IPS DF 6.9 (cell line): ENCODE results near the gene PTPRD.
A peak's percentile ranks its signal among the peaks of the same experiment; 100 is the strongest.

ENCODE experiments used
- DNase-seq: peaks from one replicate; pipeline ENCODE4 v3.0.0-alpha.2; 2013; ENCODE audit warnings: low read depth, low spot score
- H3K27ac ChIP-seq: one replicate; pipeline ENCODE4 v1.5.1; 2013; ENCODE audit warnings: low read length, control low read depth
- H3K27me3 ChIP-seq: 2 replicates; pipeline ENCODE4 v1.6.1; 2013; ENCODE audit warnings: mild to moderate bottlenecking, low read length; ENCODE audit not compliant: control insufficient read depth, insufficient read depth
- H3K36me3 ChIP-seq: 2 replicates; pipeline ENCODE4 v1.6.1; 2013; ENCODE audit warnings: low read length; ENCODE audit not compliant: control insufficient read depth, insufficient read depth
- H3K4me1 ChIP-seq: 2 replicates; pipeline ENCODE4 v1.6.1; 2013; ENCODE audit warnings: low read length; ENCODE audit not compliant: control insufficient read depth, insufficient read depth
- H3K4me3 ChIP-seq: 2 replicates; pipeline ENCODE4 v1.5.1; 2013; ENCODE audit warnings: mild to moderate bottlenecking, low read length
- H3K9me3 ChIP-seq: 2 replicates; pipeline ENCODE4 v1.6.1; 2013; ENCODE audit warnings: low read length, inconsistent platforms; ENCODE audit not compliant: control insufficient read depth, insufficient read depth
- WGBS: extraction: QIAGEN DNeasy Blood & Tissue Kit; methylation state at CpG from one replicate; pipeline ENCODE4 v1.1.7; 2013; ENCODE audit warnings: mixed read lengths, missing lambda C conversion rate; ENCODE audit not compliant: insufficient read length, insufficient coverage; 5-methylcytosine and 5-hydroxymethylcytosine counted together

Gene PTPRD

DNA sequence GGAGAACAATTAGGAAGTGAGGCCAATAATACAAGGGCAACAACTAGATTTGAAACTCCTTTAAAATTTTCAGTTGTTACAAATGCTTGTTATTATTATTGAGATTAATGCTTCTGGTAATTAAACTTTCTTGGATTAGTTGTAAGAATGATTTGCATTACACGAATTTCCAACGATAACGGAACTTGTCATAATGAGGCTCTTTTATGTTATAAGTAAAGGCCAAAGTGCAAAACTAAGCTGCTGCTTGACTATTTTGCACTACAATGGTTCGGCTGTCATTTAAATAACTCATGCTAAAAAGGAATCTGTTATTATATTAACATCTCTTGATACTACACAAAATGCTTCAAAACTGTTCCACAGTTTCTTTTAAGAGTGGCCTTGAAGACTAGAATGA lies 1007.1 kb downstream of the PTPRD start:
- no peak for DNase-seq
- WGBS, result no CpG with 5 or more reads among the region's 4 CpGs
- H3K4me1 ChIP-seq, result no peaks in the 10 kb centered on the region
- no peaks in the 10 kb centered on the region for H3K9me3 ChIP-seq
- no peak overlapping the region for H3K4me3 ChIP-seq
- H3K27ac ChIP-seq, result no peak overlapping the region
- H3K27me3 ChIP-seq, result no peaks in the 10 kb centered on the region
- no peaks in the 10 kb centered on the region for H3K36me3 ChIP-seq

DNA sequence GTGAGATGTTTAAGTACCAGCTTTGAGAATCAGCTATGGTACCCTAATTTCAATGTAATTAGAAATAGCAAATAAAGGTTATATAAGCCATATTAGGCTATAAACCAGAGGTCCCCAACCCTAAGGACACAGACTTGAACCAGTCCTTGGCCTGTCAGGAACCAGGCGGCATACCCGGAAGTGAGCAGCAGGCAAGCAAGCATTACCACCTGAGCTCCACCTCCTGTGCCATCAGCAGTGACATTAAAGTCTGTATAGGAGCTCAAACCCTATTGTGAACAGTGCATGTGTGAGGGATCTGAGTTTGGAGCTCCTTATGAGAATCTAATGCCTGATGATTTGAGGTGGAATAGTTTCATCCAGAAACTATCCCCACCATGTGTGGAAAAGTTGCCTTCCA lies 1009.5 kb downstream of the PTPRD start:
- no peak for DNase-seq
- H3K27ac ChIP-seq, result no peak overlapping the region
- H3K9me3 ChIP-seq, result no peaks in the 10 kb centered on the region
- WGBS, result no CpG with 5 or more reads among the region's 2 CpGs
- no peaks in the 10 kb centered on the region for H3K27me3 ChIP-seq
- H3K4me1 ChIP-seq, result no peaks in the 10 kb centered on the region
- no peak overlapping the region for H3K4me3 ChIP-seq
- H3K36me3 ChIP-seq, result no peaks in the 10 kb centered on the region

DNA sequence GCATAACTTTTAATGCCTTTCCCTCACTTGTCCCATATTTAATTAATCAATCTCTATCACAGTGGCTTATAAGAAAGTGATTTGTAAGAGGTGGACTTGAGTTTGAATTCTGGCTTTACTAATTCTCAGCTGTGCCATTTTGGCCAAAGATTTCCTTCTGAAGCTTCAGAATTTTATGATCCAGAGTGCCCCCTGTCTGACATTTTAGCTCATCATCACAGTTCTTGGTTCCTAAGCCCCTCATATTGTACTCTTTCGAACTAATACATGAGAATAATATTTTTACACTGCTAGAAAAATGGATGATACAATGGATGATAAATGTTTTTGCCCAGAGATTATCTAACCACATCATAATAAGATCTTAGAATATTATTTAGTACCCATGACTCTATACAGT lies 1014.1 kb downstream of the PTPRD start:
- no CpG with 5 or more reads among the region's 1 CpG for WGBS
- no peak for DNase-seq
- H3K36me3 ChIP-seq, result no peaks in the 10 kb centered on the region
- no peaks in the 10 kb centered on the region for H3K4me1 ChIP-seq
- no peaks in the 10 kb centered on the region for H3K27me3 ChIP-seq
- no peak overlapping the region for H3K27ac ChIP-seq
- H3K9me3 ChIP-seq, result no peaks in the 10 kb centered on the region
- no peak overlapping the region for H3K4me3 ChIP-seq

DNA sequence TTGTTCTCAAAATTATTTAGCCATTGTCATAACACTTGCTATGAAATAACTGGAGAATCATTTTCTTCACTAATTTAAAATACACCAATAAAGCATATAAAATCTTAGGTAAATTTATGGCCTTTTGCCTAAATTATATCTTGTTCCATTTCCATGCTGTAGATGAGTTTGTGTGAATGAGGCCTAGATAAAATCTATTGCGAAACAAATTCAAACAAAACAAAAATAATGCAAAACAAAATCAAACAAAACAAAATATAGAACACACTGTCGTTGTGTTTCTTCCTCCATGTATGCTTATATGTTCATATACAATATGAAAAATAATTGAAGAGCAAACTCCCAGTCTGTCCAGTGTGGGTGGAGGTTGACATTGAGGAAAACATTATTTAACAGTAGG lies 1020.7 kb downstream of the PTPRD start:
- no peaks in the 10 kb centered on the region for H3K4me1 ChIP-seq
- no peak overlapping the region for H3K4me3 ChIP-seq
- H3K27ac ChIP-seq, result no peak overlapping the region
- H3K27me3 ChIP-seq, result no peaks in the 10 kb centered on the region
- no CpG with 5 or more reads among the region's 2 CpGs for WGBS
- no peaks in the 10 kb centered on the region for H3K9me3 ChIP-seq
- no peak for DNase-seq
- no peaks in the 10 kb centered on the region for H3K36me3 ChIP-seq

GRCh38 chr9:9585920-9586319 lies 1026.9 kb downstream of the PTPRD start:
- Histone ChIP-seq H3K4me3 (no peak overlapping the region), H3K4me1 (peaks cover 2% of the 10 kb centered on the region; the same call in 1 of the 2 replicates)

GRCh38 chr9:9574080-9574479 lies 1038.7 kb downstream of the PTPRD start:
- no peak for DNase-seq
- Histone ChIP-seq H3K9me3 (no peaks in the 10 kb centered on the region), H3K4me3 (no peak overlapping the region), H3K27me3 (no peaks in the 10 kb centered on the region), H3K27ac (no peak overlapping the region), H3K36me3 (no peaks in the 10 kb centered on the region), H3K4me1 (no peaks in the 10 kb centered on the region)

More at GRCh38 chr9:9585920-9586319, 1026.9 kb downstream of the PTPRD start:
- Histone ChIP-seq H3K27ac (no peak overlapping the region), H3K27me3 (no peaks in the 10 kb centered on the region), H3K9me3 (no peaks in the 10 kb centered on the region), H3K36me3 (no peaks in the 10 kb centered on the region)
- no peak for DNase-seq
- WGBS, result no CpG with 5 or more reads among the region's 2 CpGs

DNA sequence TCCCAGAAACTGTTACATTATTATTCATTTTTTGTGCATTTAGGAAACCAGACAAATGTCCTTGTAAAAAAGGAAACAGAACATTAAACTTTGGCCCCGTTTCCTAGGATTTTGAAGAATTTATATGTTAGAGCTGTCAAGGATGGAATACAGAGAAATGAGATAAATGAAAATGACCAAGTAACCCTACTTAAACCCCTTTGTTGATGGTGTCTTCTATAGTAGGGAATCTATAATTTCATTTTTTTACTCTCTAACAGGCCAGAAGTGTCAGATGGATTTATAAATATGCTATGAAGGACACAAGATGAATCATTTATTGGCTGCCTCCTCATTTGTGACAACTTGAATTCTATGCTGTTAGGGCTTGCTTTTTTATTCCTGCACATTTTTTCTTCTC lies 1047.1 kb downstream of the PTPRD start:
- Histone ChIP-seq H3K4me1 (no peaks in the 10 kb centered on the region), H3K36me3 (no peaks in the 10 kb centered on the region), H3K4me3 (no peak overlapping the region), H3K9me3 (no peaks in the 10 kb centered on the region), H3K27ac (no peak overlapping the region), H3K27me3 (no peaks in the 10 kb centered on the region)
- no CpG with 5 or more reads among the region's 1 CpG for WGBS
- no peak for DNase-seq

DNA sequence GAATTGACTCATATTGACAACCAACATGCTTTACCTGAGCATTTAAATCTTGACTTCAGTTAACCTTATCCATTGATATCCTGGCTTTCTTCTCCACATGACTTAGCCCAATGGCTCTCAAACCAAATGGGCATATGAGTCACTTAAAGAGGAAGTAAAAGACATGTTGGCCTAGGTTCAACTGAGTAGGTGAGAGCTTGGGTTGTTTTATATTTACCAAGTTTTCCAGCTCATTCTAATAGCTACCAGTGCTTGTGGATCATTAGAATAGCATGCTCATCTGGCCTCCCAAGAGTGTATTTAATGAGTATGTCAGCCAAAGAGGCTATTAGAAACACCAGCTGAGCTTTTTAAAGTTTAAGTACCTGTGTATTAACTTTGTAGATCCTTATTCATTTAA lies 1049.0 kb downstream of the PTPRD start:
- DNase-seq, result no peak
- Histone ChIP-seq H3K27me3 (no peaks in the 10 kb centered on the region), H3K27ac (no peak overlapping the region)

DNA sequence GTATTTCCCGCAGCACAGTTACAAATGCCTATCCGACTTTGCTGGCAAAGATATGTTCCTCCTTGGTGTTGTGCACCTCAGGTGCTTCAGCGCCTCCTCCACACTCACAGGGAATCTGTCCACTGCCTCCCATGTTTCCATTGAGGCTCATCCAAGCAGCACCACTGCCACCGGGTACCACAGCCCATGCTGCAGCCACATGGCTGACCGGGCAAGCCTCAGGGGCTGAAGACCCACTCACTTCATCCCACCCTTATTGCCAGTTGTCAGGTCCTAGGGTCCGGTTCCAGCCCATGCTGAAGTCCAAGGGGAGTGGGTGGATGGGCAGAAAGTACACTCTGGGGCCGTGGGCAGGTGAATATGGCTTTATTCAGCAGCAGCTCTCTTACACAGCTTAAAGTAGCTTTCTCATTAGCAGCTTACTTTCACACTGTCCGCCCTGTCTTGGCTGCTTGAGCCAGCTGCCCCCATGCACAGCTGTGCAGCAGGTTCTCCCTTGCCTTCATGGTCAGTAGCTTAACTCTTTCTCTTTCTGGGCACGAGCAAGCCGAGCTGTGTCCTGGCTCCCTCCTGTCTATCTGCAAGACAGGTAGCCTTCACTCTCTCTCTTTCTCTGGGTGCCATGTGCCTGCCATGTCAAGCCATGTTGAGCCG lies 1052.3 kb downstream of the PTPRD start:
- peaks cover 7% of the 10 kb centered on the region; the same call in 1 of the 2 replicates for H3K4me1 ChIP-seq
- H3K27me3 ChIP-seq, result no peaks in the 10 kb centered on the region
- H3K4me3 ChIP-seq, result no peak overlapping the region
- DNase-seq, result no peak
- no peaks in the 10 kb centered on the region for H3K36me3 ChIP-seq
- no peaks in the 10 kb centered on the region for H3K9me3 ChIP-seq
- H3K27ac ChIP-seq, result no peak overlapping the region
- no CpG with 5 or more reads among the region's 11 CpGs for WGBS

More for the DNA sequence above, 1049.0 kb downstream of the PTPRD start:
- H3K36me3 ChIP-seq, result no peaks in the 10 kb centered on the region
- H3K9me3 ChIP-seq, result no peaks in the 10 kb centered on the region
- no peak overlapping the region for H3K4me3 ChIP-seq
- no peaks in the 10 kb centered on the region for H3K4me1 ChIP-seq

DNA sequence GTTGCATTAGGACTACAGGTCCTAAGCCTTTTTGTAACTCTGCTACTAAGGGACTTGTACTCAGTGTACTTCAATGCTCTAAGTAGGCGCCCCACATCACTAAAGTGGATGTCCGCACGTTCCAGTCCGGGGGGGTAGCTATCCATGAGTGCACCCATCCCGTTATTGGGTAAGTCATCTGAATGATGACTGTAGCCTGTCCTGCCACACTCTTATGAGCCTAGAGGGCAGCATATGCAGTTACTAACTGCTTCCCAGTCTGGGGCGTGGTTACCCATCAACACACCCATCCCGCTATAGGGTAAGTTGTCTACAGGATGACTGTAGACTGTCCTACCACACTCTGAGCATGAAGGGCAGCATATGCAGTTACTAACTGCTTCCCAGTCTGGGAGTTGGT lies 1053.9 kb downstream of the PTPRD start:
- H3K4me1 ChIP-seq, result peaks cover 7% of the 10 kb centered on the region; the same call in 1 of the 2 replicates
- H3K27me3 ChIP-seq, result no peaks in the 10 kb centered on the region
- no peaks in the 10 kb centered on the region for H3K9me3 ChIP-seq
- no CpG with 5 or more reads among the region's 7 CpGs for WGBS
- H3K27ac ChIP-seq, result no peak overlapping the region
- DNase-seq, result no peak
- no peaks in the 10 kb centered on the region for H3K36me3 ChIP-seq
- no peak overlapping the region for H3K4me3 ChIP-seq

DNA sequence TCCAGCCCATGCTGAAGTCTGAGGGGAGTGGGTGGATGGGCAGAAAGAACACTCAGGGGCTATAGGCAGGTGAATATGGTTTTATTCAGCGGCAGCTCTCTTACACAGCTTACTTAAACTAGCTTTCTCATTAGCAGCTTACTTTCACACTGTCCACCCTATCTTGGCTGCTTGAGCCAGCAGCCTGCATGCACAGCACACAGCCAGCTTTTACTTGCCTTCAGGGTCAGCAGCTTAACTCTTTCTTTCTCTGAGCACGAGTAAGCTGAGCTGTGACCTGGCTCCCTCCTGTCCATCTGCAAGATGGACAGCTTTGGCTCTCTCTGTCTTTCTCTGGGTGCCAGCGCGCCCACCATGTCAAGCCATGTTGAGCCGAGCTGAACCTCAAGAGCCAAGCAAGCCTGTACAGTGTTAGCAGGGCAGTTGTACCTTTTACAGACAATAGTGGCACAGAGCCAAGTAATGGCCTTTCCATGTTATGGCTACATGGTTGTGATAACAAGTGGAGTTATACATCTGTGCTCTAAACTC lies 1054.9 kb downstream of the PTPRD start:
- no CpG with 5 or more reads among the region's 5 CpGs for WGBS

More for the DNA sequence above, 1054.9 kb downstream of the PTPRD start:
- peak overlapping the region; percentile 97 for H3K27ac ChIP-seq
- no peaks in the 10 kb centered on the region for H3K9me3 ChIP-seq
- DNase-seq, result no peak
- no peaks in the 10 kb centered on the region for H3K36me3 ChIP-seq
- H3K4me1 ChIP-seq, result peaks cover 7% of the 10 kb centered on the region; the same call in 1 of the 2 replicates
- H3K4me3 ChIP-seq, result no peak overlapping the region
- no peaks in the 10 kb centered on the region for H3K27me3 ChIP-seq
